Stimulated activated CD4-positive, alpha-beta T cell treated with anti-CD3 and anti-CD28 coated beads, TNF-alpha, amount 100 ng/mL, for 1 hour (primary cell): ENCODE data around the gene SLC25A48.
"Not testable (repeated sequence)": the region's sequence is repeated elsewhere in the genome, so short reads cannot be mapped to it uniquely, and the experiment has no call there.

ENCODE experiments used
- DNase-seq, 3 donors: peaks; one replicate each; pipeline ENCODE4 v3.0.0-alpha.2; 2020; ENCODE audit warnings: low read depth in 3 of 3, low spot score in 1 of 3

The SLC25A48 gene

GRCh38 chr5:135857630-135858311, 23.3 kb downstream of the SLC25A48 start:
- no peak for DNase-seq

GRCh38 chr5:135859186-135859585, 24.7 kb downstream of the SLC25A48 start:
- not testable (repeated sequence) for DNase-seq

GRCh38 chr5:135859641-135860040, 25.2 kb downstream of the SLC25A48 start:
- no peak for DNase-seq

- no peak for DNase-seq
These were observed 27.2 kb downstream of the SLC25A48 start for GRCh38 chr5:135861641-135862040.

- no peak for DNase-seq
These were observed 27.6 kb downstream of the SLC25A48 start for GRCh38 chr5:135862086-135862485.

- no peak for DNase-seq
These were observed 28.3 kb downstream of the SLC25A48 start for GRCh38 chr5:135862744-135863143.

GRCh38 chr5:135864503-135865435, 30.3 kb downstream of the SLC25A48 start:
- no peak for DNase-seq

GRCh38 chr5:135866016-135866415, 31.6 kb downstream of the SLC25A48 start:
- no peak for DNase-seq

GRCh38 chr5:135867599-135867998, 33.1 kb downstream of the SLC25A48 start:
- no peak for DNase-seq

GRCh38 chr5:135868681-135869080, 34.2 kb downstream of the SLC25A48 start:
- DNase-seq: no peak

GRCh38 chr5:135869276-135869675, 34.8 kb downstream of the SLC25A48 start:
- DNase-seq: no peak

GRCh38 chr5:135869935-135870334, 35.5 kb downstream of the SLC25A48 start:
- DNase-seq: no peak

GRCh38 chr5:135871268-135871915, 36.9 kb downstream of the SLC25A48 start:
- DNase-seq: no peak

- no peak for DNase-seq
These were observed 39.4 kb downstream of the SLC25A48 start for GRCh38 chr5:135873831-135874230.

- no peak for DNase-seq
These were observed 40.0 kb downstream of the SLC25A48 start for GRCh38 chr5:135874461-135874860.

- no peak for DNase-seq
These were observed 41.1 kb downstream of the SLC25A48 start for GRCh38 chr5:135875567-135875966.

GRCh38 chr5:135876146-135876545, 41.7 kb downstream of the SLC25A48 start:
- DNase-seq: no peak

GRCh38 chr5:135877570-135878155, 43.2 kb downstream of the SLC25A48 start:
- no peak for DNase-seq

- DNase-seq: no peak
These were observed 43.7 kb downstream of the SLC25A48 start for GRCh38 chr5:135878156-135878620.

- DNase-seq: no peak
These were observed 45.1 kb downstream of the SLC25A48 start for GRCh38 chr5:135879591-135879990.

- DNase-seq: no peak
These were observed 45.8 kb downstream of the SLC25A48 start for GRCh38 chr5:135880278-135880677.
